ENCODE measurements around the gene MYO3B. TPM values are rescaled to one million over a fixed set of nuclear protein-coding genes. Genes with fewer than 3 reads are reported as not detected.

Gene MYO3B
- total and polyA plus RNA-seq, 5 donors, result not detected

GRCh38 chr2:170241756-170242155, 63.8 kb downstream of the MYO3B start:
- Histone ChIP-seq H3K27me3 (ENCODE audit: control insufficient read depth, insufficient read depth) (no peaks in the 10 kb centered on the region), H3K27ac (ENCODE audit: low read length) (no peak overlapping the region), H3K4me3 (ENCODE audit: low read length) (no peak overlapping the region), H3K9me3 (ENCODE audit: control insufficient read depth, low read length) (no peaks in the 10 kb centered on the region), H3K4me1 (ENCODE audit: control insufficient read depth, insufficient read depth, low read length) (no peaks in the 10 kb centered on the region)
- ATAC-seq (no peak), DNase-seq (no peak)
- WGBS, result 80% methylated on average over 2 of the region's 2 CpGs
- intact Hi-C loops (cut with DNase I), result loop anchor here in 1 of 4 donors (10.0 kb wide), 1 partner anchor 633 kb away; no protein-coding TSS in a partner anchor

- no peak overlapping the region for H3K4me3 ChIP-seq (ENCODE audit: low read length)
- H3K27ac ChIP-seq (ENCODE audit: low read length), result no peak overlapping the region
- no peaks in the 10 kb centered on the region for H3K27me3 ChIP-seq (ENCODE audit: control insufficient read depth, insufficient read depth)
- intact Hi-C loops (cut with DNase I), result loop anchor here in 1 of 4 donors (10.0 kb wide), 1 partner anchor 632 kb away; no protein-coding TSS in a partner anchor
- no peak for ATAC-seq
- H3K9me3 ChIP-seq (ENCODE audit: control insufficient read depth, low read length), result no peaks in the 10 kb centered on the region
- H3K4me1 ChIP-seq (ENCODE audit: control insufficient read depth, insufficient read depth, low read length), result no peaks in the 10 kb centered on the region
- no peak for DNase-seq
- WGBS, result 65% methylated on average over 2 of the region's 2 CpGs
Observed at GRCh38 chr2:170243118-170243837, 65.3 kb downstream of the MYO3B start.

- WGBS, result 66% methylated on average over 4 of the region's 4 CpGs
- H3K27ac ChIP-seq (ENCODE audit: low read length), result no peak overlapping the region
- no peak for DNase-seq
- intact Hi-C loops (cut with DNase I), result loop anchor here in 1 of 4 donors (10.0 kb wide), 1 partner anchor 631 kb away; no protein-coding TSS in a partner anchor
- no peaks in the 10 kb centered on the region for H3K9me3 ChIP-seq (ENCODE audit: control insufficient read depth, low read length)
- no peaks in the 10 kb centered on the region for H3K27me3 ChIP-seq (ENCODE audit: control insufficient read depth, insufficient read depth)
- no peak for ATAC-seq
- no peak overlapping the region for H3K4me3 ChIP-seq (ENCODE audit: low read length)
- no peaks in the 10 kb centered on the region for H3K4me1 ChIP-seq (ENCODE audit: control insufficient read depth, insufficient read depth, low read length)
Observed at GRCh38 chr2:170243898-170244297, 66.0 kb downstream of the MYO3B start.

GRCh38 chr2:170244555-170244954, 66.6 kb downstream of the MYO3B start:
- H3K27me3 ChIP-seq (ENCODE audit: control insufficient read depth, insufficient read depth), result no peaks in the 10 kb centered on the region
- intact Hi-C loops (cut with DNase I), result loop anchor here in 1 of 4 donors (10.0 kb wide), 1 partner anchor 630 kb away; no protein-coding TSS in a partner anchor
- no peaks in the 10 kb centered on the region for H3K9me3 ChIP-seq (ENCODE audit: control insufficient read depth, low read length)
- H3K4me3 ChIP-seq (ENCODE audit: low read length), result no peak overlapping the region
- H3K4me1 ChIP-seq (ENCODE audit: control insufficient read depth, insufficient read depth, low read length), result no peaks in the 10 kb centered on the region
- DNase-seq, result no peak
- ATAC-seq, result no peak
- H3K27ac ChIP-seq (ENCODE audit: low read length), result no peak overlapping the region
- WGBS, result 81% methylated on average over 4 of the region's 4 CpGs

GRCh38 chr2:170245312-170245711, 67.4 kb downstream of the MYO3B start:
- ATAC-seq (no peak), DNase-seq (no peak)
- H3K4me1 ChIP-seq (ENCODE audit: control insufficient read depth, insufficient read depth, low read length), result no peaks in the 10 kb centered on the region
- no peaks in the 10 kb centered on the region for H3K9me3 ChIP-seq (ENCODE audit: control insufficient read depth, low read length)
- no peak overlapping the region for H3K4me3 ChIP-seq (ENCODE audit: low read length)
- 86% methylated on average over 3 of the region's 3 CpGs for WGBS
- no peaks in the 10 kb centered on the region for H3K27me3 ChIP-seq (ENCODE audit: control insufficient read depth, insufficient read depth)
- H3K27ac ChIP-seq (ENCODE audit: low read length), result no peak overlapping the region
- intact Hi-C loops (cut with DNase I), result loop anchor here in 1 of 4 donors (10.0 kb wide), 1 partner anchor 629 kb away; no protein-coding TSS in a partner anchor

GRCh38 chr2:170247333-170247732, 69.4 kb downstream of the MYO3B start:
- ATAC-seq (no peak), DNase-seq (no peak)
- 94% methylated on average over 3 of the region's 3 CpGs for WGBS
- intact Hi-C loops (cut with DNase I), result loop anchor here in 1 of 4 donors (10.0 kb wide), 1 partner anchor 627 kb away; no protein-coding TSS in a partner anchor
- H3K27me3 ChIP-seq (ENCODE audit: control insufficient read depth, insufficient read depth), result no peaks in the 10 kb centered on the region
- no peak overlapping the region for H3K27ac ChIP-seq (ENCODE audit: low read length)
- H3K4me1 ChIP-seq (ENCODE audit: control insufficient read depth, insufficient read depth, low read length), result no peaks in the 10 kb centered on the region
- H3K9me3 ChIP-seq (ENCODE audit: control insufficient read depth, low read length), result no peaks in the 10 kb centered on the region
- H3K4me3 ChIP-seq (ENCODE audit: low read length), result no peak overlapping the region

- DNase-seq (no peak), ATAC-seq (no peak)
- Histone ChIP-seq H3K27ac (ENCODE audit: low read length) (no peak overlapping the region), H3K4me3 (ENCODE audit: low read length) (no peak overlapping the region), H3K9me3 (ENCODE audit: control insufficient read depth, low read length) (no peaks in the 10 kb centered on the region), H3K4me1 (ENCODE audit: control insufficient read depth, insufficient read depth, low read length) (no peaks in the 10 kb centered on the region), H3K27me3 (ENCODE audit: control insufficient read depth, insufficient read depth) (no peaks in the 10 kb centered on the region)
- WGBS, result 38% methylated on average over 1 of the region's 1 CpG
- intact Hi-C loops (cut with DNase I), result loop anchor here in 1 of 4 donors (10.0 kb wide), 1 partner anchor 627 kb away; no protein-coding TSS in a partner anchor
Observed at GRCh38 chr2:170247882-170248393, 70.0 kb downstream of the MYO3B start.

- H3K9me3 ChIP-seq (ENCODE audit: control insufficient read depth, low read length), result no peaks in the 10 kb centered on the region
Observed at GRCh38 chr2:170248574-170249393, 70.8 kb downstream of the MYO3B start.

GRCh38 chr2:170249761-170250160, 71.8 kb downstream of the MYO3B start:
- Histone ChIP-seq H3K27ac (ENCODE audit: low read length) (no peak overlapping the region), H3K4me3 (ENCODE audit: low read length) (no peak overlapping the region), H3K4me1 (ENCODE audit: control insufficient read depth, insufficient read depth, low read length) (no peaks in the 10 kb centered on the region), H3K27me3 (ENCODE audit: control insufficient read depth, insufficient read depth) (no peaks in the 10 kb centered on the region), H3K9me3 (ENCODE audit: control insufficient read depth, low read length) (no peaks in the 10 kb centered on the region)
- ATAC-seq (no peak), DNase-seq (no peak)
- WGBS, result 68% methylated on average over 2 of the region's 2 CpGs
- intact Hi-C loops (cut with DNase I), result loop anchor here in 1 of 4 donors (10.0 kb wide), 1 partner anchor 625 kb away; no protein-coding TSS in a partner anchor

More at GRCh38 chr2:170248574-170249393, 70.8 kb downstream of the MYO3B start:
- 55% methylated on average over 4 of the region's 4 CpGs for WGBS
- H3K4me3 ChIP-seq (ENCODE audit: low read length), result no peak overlapping the region
- H3K4me1 ChIP-seq (ENCODE audit: control insufficient read depth, insufficient read depth, low read length), result no peaks in the 10 kb centered on the region
- H3K27ac ChIP-seq (ENCODE audit: low read length), result no peak overlapping the region
- no peaks in the 10 kb centered on the region for H3K27me3 ChIP-seq (ENCODE audit: control insufficient read depth, insufficient read depth)
- DNase-seq (no peak), ATAC-seq (no peak)
- intact Hi-C loops (cut with DNase I), result loop anchor here in 1 of 4 donors (10.0 kb wide), 1 partner anchor 626 kb away; no protein-coding TSS in a partner anchor

- WGBS, result 78% methylated on average over 6 of the region's 6 CpGs
- intact Hi-C loops (cut with DNase I), result no loop called here
- no peaks in the 10 kb centered on the region for H3K27me3 ChIP-seq (ENCODE audit: control insufficient read depth, insufficient read depth)
Observed at GRCh38 chr2:170250584-170250983, 72.6 kb downstream of the MYO3B start.

More at GRCh38 chr2:170250584-170250983, 72.6 kb downstream of the MYO3B start:
- ATAC-seq, result no peak
- Histone ChIP-seq H3K4me1 (ENCODE audit: control insufficient read depth, insufficient read depth, low read length) (no peaks in the 10 kb centered on the region), H3K27ac (ENCODE audit: low read length) (no peak overlapping the region), H3K9me3 (ENCODE audit: control insufficient read depth, low read length) (no peaks in the 10 kb centered on the region), H3K4me3 (ENCODE audit: low read length) (no peak overlapping the region)
- no peak for DNase-seq

All from right cardiac atrium (tissue), 5 donors.